GM23338 (cell line): ENCODE measurements around the gene MAST4. TPM values are rescaled to one million over a fixed set of nuclear protein-coding genes. Genes with fewer than 3 reads are reported as not detected.

ENCODE experiments used
- ATAC-seq: fragments of 200-7000 bp; cut with Tn5 transposase; 3 replicates; pipeline ENCODE4 v1.9.1; 2020
- DNase-seq: peaks from one replicate; pipeline ENCODE4 v3.0.0-alpha.2; 2015; ENCODE audit warnings: low spot score
- H2AFZ ChIP-seq: fragments of 200-600 bp; sonication (generic); 2 replicates; pipeline ENCODE4 v1.8.0; 2016; ENCODE audit warnings: antibody characterized with exemption, mild to moderate bottlenecking, moderate library complexity
- H3F3A ChIP-seq: fragments of 200-600 bp; sonication (generic); replicated peaks from 2 replicates; pipeline ENCODE4 v1.8.0; 2017; ENCODE audit warnings: antibody characterized with exemption, mixed run types, low read depth
- H3K27ac ChIP-seq: fragments of 200-600 bp; sonication (generic); 2 replicates; pipeline ENCODE4 v1.6.1; 2016; ENCODE audit warnings: low read depth
- H3K27me3 ChIP-seq: fragments of 200-600 bp; sonication (generic); 2 replicates; pipeline ENCODE4 v1.8.0; 2016; ENCODE audit warnings: mild to moderate bottlenecking, mixed run types, moderate library complexity; ENCODE audit not compliant: insufficient read depth
- H3K36me3 ChIP-seq: fragments of 200-600 bp; sonication (generic); 2 replicates; pipeline ENCODE4 v1.8.0; 2016; ENCODE audit warnings: mild to moderate bottlenecking; ENCODE audit not compliant: insufficient read depth
- H3K4me1 ChIP-seq: fragments of 200-600 bp; sonication (generic); 2 replicates; pipeline ENCODE4 v1.8.0; 2016; ENCODE audit warnings: mild to moderate bottlenecking, moderate library complexity; ENCODE audit not compliant: insufficient read depth
- H3K4me2 ChIP-seq: fragments of 200-600 bp; sonication (generic); 2 replicates; pipeline ENCODE4 v1.7.1; 2017; ENCODE audit warnings: mixed run types
- H3K4me3 ChIP-seq: fragments of 200-600 bp; sonication (generic); 2 replicates; pipeline ENCODE4 v1.6.1; 2016; ENCODE audit warnings: mixed run types
- H3K79me2 ChIP-seq: fragments of 200-600 bp; sonication (generic); replicated peaks from 2 replicates; pipeline ENCODE4 v1.8.0; 2017; ENCODE audit warnings: mild to moderate bottlenecking; ENCODE audit not compliant: insufficient read depth
- H3K9me2 ChIP-seq: fragments of 200-600 bp; sonication (generic); 2 replicates; pipeline ENCODE4 v1.8.0; 2017; ENCODE audit not compliant: insufficient read depth
- H4K20me1 ChIP-seq: fragments of 200-600 bp; sonication (generic); replicated peaks from 2 replicates; pipeline ENCODE4 v1.8.0; 2017; ENCODE audit warnings: mild to moderate bottlenecking; ENCODE audit not compliant: insufficient read depth
- H3K27ac Mint-ChIP-seq: 2 replicates; pipeline ENCODE4 v1.8.0; 2020; ENCODE audit warnings: inconsistent platforms, mild to moderate bottlenecking, moderate library complexity, mixed read lengths
- H3K27me3 Mint-ChIP-seq: 3 replicates; pipeline ENCODE4 v1.8.0; 2022; ENCODE audit warnings: low read depth, mild to moderate bottlenecking, moderate library complexity, mixed read lengths, inconsistent platforms; ENCODE audit not compliant: insufficient read depth, poor library complexity
- H3K36me3 Mint-ChIP-seq: 3 replicates; pipeline ENCODE4 v1.8.0; 2021; ENCODE audit warnings: low read depth, mild to moderate bottlenecking, inconsistent platforms, moderate library complexity, mixed read lengths
- H3K4me1 Mint-ChIP-seq: 3 replicates; pipeline ENCODE4 v1.8.0; 2020; ENCODE audit warnings: mild to moderate bottlenecking, inconsistent platforms, mixed read lengths
- H3K4me3 Mint-ChIP-seq: 3 replicates; pipeline ENCODE4 v1.8.0; 2021; ENCODE audit warnings: moderate library complexity, mild to moderate bottlenecking, inconsistent platforms, mixed read lengths
- H3K9me3 Mint-ChIP-seq: 3 replicates; pipeline ENCODE4 v1.8.0; 2020; ENCODE audit warnings: moderate library complexity, mild to moderate bottlenecking, inconsistent platforms, mixed read lengths
- CTCF ChIP-seq, 2 experiments: fragments of 200-600 bp in 1 of 2; sonication (generic) in 1 of 2; conservative IDR thresholded peaks; 2 replicates each; pipeline versions ENCODE4 v1.5.1 to v1.6.1; 2016 to 2017; ENCODE audit warnings: antibody characterized with exemption in 2 of 2, low read depth in 2 of 2, mild to moderate bottlenecking in 2 of 2, moderate library complexity in 1 of 2
- EZH2 ChIP-seq: fragments of 200-600 bp; sonication (generic); IDR thresholded peaks from one replicate; pipeline ENCODE4 v1.8.0; 2017; ENCODE audit warnings: antibody characterized with exemption, mild to moderate bottlenecking, low read depth; ENCODE audit not compliant: unreplicated experiment
- EZH2phosphoT487 ChIP-seq: fragments of 200-600 bp; sonication (generic); IDR thresholded peaks from one replicate; pipeline ENCODE4 v1.8.1; 2018; ENCODE audit warnings: antibody characterized with exemption; ENCODE audit not compliant: unreplicated experiment
- POLR2AphosphoS5 ChIP-seq: IDR thresholded peaks from 2 replicates; pipeline ENCODE4 v1.6.1; 2016; ENCODE audit warnings: antibody characterized with exemption, low read depth
- polyA plus RNA-seq: library from polyadenylated mRNA; unstranded; fragments of >200 nt; fragmentation: Nextera tagmentation; extraction: Ambion mirVana; gene quantifications from 2 replicates; pipeline ENCODE4 v1.2.1, GENCODE V29; 2016
- total RNA-seq: library from RNA; depleted of rRNA; stranded (reverse); fragments of >200 nt; shearing (Covaris generic); gene quantifications from 2 replicates; pipeline ENCODE4 v1.2.3, GENCODE V29; 2014

Gene MAST4
- total and polyA plus RNA-seq, 2 experiments from 2014 or later, result 3.6 to 8.5 TPM

- Mint-ChIP-seq H3K27ac (no peak overlapping the region), H3K4me1 (peaks cover 12% of the 10 kb centered on the region), H3K4me3 (no peak overlapping the region), H3K9me3 (no peaks in the 10 kb centered on the region), H3K27me3 (no peaks in the 10 kb centered on the region), H3K36me3 (no peaks in the 10 kb centered on the region)
- H3K27ac ChIP-seq, result no peak overlapping the region
- H3F3A ChIP-seq, result no peaks in the 10 kb centered on the region
- H3K4me1 ChIP-seq, result peaks cover 9% of the 10 kb centered on the region; the same call in 1 of the 2 replicates
- DNase-seq, result no peak
- no peak for ATAC-seq
- H4K20me1 ChIP-seq, result no peaks in the 10 kb centered on the region
- no peaks in the 10 kb centered on the region for H3K36me3 ChIP-seq
- no peaks in the 10 kb centered on the region for H3K27me3 ChIP-seq
- no peak overlapping the region for H3K4me3 ChIP-seq
- H2AFZ ChIP-seq, result no peak overlapping the region
- H3K4me2 ChIP-seq, result no peak overlapping the region
- no peak for TF ChIP-seq CTCF (conservative IDR thresholded peaks at IDR 0.05; ENCODE audit: low read depth in 2 of 2)
- no peak for TF ChIP-seq POLR2AphosphoS5
- no peaks in the 10 kb centered on the region for H3K79me2 ChIP-seq
- H3K9me2 ChIP-seq, result no peaks in the 10 kb centered on the region
These were observed 73.6 kb downstream of the MAST4 start for GRCh38 chr5:66669862-66670195.

GRCh38 chr5:66671305-66671704 is 75.1 kb downstream of the MAST4 start:
- no peak for TF ChIP-seq POLR2AphosphoS5
- TF ChIP-seq EZH2phosphoT487, result no peak
- H2AFZ ChIP-seq, result no peak overlapping the region
- no peak overlapping the region for H3K4me3 ChIP-seq
- no peaks in the 10 kb centered on the region for H3F3A ChIP-seq
- Mint-ChIP-seq H3K27me3 (no peaks in the 10 kb centered on the region), H3K27ac (no peak overlapping the region), H3K36me3 (no peaks in the 10 kb centered on the region), H3K4me3 (no peak overlapping the region), H3K9me3 (no peaks in the 10 kb centered on the region), H3K4me1 (peaks cover 12% of the 10 kb centered on the region)
- no peak overlapping the region for H3K4me2 ChIP-seq
- peaks cover 9% of the 10 kb centered on the region; the same call in 1 of the 2 replicates for H3K4me1 ChIP-seq
- H3K9me2 ChIP-seq, result no peaks in the 10 kb centered on the region
- H3K27ac ChIP-seq, result no peak overlapping the region
- no peak for ATAC-seq
- no peaks in the 10 kb centered on the region for H4K20me1 ChIP-seq
- H3K36me3 ChIP-seq, result no peaks in the 10 kb centered on the region
- H3K79me2 ChIP-seq, result no peaks in the 10 kb centered on the region
- no peak for DNase-seq
- H3K27me3 ChIP-seq, result no peaks in the 10 kb centered on the region

- Mint-ChIP-seq H3K36me3 (no peaks in the 10 kb centered on the region), H3K27me3 (peaks cover 2% of the 10 kb centered on the region), H3K4me3 (no peak overlapping the region), H3K27ac (no peak overlapping the region), H3K4me1 (peaks cover 7% of the 10 kb centered on the region; the same call in 2 of the 3 replicates), H3K9me3 (no peaks in the 10 kb centered on the region)
- ATAC-seq, result no peak
- Histone ChIP-seq H4K20me1 (no peaks in the 10 kb centered on the region), H3K79me2 (no peaks in the 10 kb centered on the region), H3K4me2 (no peak overlapping the region), H3K9me2 (no peaks in the 10 kb centered on the region), H3K27me3 (no peaks in the 10 kb centered on the region), H3F3A (no peaks in the 10 kb centered on the region), H3K4me3 (no peak overlapping the region), H3K36me3 (no peaks in the 10 kb centered on the region), H2AFZ (no peak overlapping the region), H3K27ac (no peak overlapping the region), H3K4me1 (peaks cover 9% of the 10 kb centered on the region; the same call in 1 of the 2 replicates)
- no peak for TF ChIP-seq EZH2
- DNase-seq, result no peak
These were observed 78.6 kb downstream of the MAST4 start for GRCh38 chr5:66674802-66675201.
